ENCODE results near the gene KRT2.

KRT2 gene

DNA sequence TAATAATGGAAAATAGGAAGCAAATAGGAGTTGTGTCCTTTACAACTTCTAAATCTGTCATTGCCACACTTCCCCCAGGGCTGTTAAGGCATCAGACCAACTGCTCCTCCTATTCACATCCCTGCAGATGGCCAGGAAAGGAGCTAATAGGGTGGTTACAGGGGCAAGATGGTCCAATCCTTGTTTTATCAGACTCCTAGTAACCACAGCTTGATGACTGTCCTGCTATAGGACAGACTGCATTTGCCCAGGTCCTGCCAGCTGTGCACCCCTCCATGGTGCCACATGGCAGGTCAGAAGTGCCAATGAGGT, 10.9 kb upstream of the KRT2 start:
- DNase-seq, result no peak

DNA sequence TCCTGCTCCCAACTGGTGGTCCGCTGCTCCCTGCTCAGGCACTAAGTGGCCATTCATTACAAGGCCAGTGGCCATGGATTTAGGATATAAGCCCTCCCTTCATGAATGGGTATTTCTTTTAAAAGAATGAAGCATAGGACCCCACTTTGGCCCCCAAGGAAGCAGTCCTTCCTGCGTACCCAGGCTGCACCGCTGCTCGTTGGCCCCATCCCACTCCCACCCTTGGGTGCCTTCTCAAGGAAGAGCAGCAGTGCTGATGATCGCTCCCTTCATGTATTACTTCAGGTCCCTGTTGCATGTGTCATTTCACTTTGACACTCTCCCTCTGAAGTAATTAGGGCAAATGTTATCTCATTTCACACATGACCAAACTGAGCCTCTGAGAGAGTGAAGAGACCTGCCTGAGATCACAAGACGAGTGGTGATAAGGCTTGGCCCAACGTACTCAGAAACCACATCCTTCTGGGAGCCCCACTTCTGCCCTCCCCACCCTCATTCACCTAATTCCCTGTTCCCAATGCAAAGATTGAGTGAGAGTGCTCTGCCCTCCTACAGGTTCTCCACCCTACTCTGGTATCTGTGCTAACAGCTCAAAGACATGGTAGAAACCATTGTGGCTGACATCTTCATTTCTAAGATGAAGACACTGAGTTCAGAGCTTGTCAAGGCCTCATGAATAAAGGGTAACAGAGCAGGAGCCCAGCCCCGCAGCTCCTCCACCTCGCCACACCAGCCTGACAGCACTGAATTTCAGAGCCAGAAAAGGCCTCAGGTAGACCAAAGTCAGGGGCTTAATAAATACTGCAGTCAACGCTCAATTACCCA, 10.3 kb upstream of the KRT2 start:
- DNase-seq, result no peak

DNA sequence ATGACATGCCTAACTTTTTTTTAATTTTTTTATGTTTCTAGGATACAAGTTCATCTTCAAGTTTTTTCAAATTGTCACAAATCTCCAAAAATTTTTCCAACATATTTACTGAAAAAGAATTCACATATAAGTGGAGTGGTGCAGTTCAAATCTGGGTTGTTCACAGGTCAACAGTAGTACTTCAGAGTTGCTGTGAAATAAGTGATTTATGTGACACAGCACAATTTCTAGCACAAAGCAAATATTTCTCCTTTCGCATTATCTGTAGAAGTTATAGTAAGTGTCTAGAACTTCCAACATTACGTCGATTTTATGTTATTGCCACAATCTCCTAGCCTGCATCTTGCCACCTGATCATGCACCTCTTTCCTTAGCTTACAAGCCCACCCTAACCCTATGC, 9.7 kb upstream of the KRT2 start:
- no peak for DNase-seq

DNA sequence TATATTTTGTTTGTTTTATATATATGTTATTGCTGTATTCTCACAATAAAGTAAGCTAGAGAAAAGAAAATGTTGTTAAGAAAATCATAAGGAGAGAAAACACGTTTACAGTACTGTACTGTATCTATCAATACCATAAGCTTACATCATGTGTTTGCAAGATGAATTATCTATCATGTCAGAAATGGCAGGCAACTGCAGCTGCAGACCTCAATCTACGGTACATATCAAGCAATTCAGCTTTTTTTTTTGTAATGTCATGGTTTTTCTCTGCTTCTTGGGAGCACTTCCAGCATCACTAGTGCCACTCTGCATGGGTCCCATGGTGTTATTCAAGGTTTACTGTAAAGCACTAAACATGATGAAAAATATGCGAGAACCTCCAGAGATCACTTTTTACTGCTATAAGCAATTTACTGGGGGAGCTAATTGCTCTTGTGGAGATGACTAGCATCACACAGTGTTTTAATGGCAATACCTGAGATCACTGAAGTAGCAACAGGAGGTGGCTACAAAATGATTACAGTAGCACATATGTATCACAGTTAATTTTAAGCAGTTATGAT, 9.0 kb upstream of the KRT2 start:
- DNase-seq, result no peak

DNA sequence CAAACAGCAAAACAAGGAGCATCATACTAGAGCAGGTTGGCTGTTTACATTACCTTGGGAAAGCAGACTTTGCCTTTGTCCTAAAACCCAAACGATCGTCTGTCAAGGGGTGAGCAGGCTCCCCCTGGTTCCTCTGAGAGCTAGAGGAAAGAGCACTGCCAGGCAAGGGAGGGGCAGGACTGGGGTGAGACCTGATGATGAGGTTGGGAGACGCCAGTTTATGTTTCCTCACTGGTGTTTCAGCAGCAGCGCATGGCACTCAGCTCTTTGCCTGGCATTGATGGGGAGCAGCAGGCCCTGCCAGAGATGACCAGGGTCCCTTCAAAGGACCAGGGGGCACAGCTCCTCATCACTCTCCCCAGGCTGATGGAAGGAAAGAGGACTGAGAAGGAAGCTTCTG, 7.9 kb upstream of the KRT2 start:
- no peak for DNase-seq

DNA sequence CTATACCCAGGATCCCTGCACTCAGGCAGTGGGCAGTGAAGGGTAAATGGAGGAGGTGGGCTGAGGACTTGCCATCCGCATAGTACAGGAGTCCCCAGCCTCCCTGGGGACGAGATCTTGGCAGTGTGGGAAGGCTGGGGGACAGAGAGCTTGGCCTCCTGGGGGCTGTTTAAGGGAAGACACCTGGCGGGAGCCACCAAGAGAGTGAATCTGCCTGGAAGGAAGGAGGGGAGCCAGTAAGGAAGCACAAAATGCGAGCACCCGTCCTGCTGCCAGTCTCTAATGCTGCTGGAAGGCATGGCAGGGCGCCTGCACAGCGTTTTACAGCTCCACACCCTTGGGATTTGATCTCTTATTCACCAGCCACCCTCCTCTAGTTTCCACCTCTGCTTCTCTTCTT, 7.4 kb upstream of the KRT2 start:
- no peak for DNase-seq

DNA sequence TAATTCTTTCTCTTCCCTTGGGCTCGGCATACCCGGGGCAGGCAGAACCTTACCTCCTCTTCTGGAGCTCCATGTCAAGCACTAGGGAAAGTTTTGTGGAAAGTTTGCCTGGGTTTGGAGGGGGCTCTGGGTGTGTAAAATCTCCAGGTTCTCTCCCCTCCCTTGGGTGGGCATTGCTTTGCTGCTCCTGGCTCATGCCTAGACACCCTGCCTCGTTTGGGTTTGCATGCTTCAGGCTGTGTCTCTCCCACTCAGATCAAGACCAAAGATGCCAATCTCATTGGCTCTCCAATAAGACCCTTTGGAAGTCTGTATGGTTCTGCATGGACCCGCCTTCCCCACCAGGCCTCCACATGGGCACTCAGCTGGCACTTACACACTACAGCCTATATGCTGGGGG, 6.2 kb upstream of the KRT2 start:
- DNase-seq, result no peak

DNA sequence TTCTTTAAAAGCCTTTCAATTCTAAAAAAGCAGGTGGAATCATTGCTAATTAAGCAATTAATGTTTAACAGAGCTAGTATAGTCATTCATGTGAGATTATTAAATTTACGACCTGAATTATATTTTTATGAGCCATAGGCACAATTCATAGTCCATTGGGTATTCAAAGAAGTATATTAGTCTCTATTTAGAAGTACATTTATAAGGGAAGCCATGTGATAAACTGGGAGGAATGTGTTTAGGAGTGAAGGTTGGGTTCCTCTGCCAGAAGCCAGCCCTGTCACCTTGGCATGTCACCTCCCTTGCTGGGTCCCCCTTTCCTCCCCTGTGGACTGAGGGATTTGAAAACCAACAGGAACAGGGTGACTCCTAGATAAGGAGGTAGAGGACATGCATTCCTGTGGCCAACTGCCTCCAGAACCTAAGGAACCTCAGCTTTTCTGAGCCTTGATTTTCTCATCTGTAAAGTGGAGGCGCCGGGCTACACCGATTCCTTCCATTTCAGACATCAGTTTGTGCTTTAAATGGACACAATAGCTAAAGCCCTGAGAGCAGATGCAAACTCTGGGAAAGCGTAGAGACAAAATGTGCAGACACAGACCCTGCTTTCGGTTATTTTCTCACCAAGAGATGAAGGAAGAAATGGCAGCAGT, 5.4 kb upstream of the KRT2 start:
- DNase-seq, result no peak

DNA sequence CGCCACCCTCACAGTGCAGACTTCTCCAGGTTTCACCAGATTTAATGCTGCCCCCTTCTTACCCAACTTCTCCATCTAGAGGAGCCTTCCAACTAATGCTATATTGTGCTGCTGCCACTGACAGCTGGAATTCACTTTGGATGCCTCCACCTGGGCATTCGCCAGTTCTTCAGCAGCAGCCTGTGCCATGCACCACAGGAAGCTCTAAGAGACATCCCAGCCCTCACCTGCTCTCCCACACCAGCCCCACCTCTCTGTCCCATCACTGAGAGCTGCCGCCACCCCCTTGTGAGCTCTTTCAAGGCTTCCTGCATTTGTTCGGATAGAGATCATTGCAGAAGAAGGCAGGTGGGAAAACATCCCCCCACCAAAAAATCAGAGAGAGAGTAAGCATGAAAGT, 4.6 kb upstream of the KRT2 start:
- no peak for DNase-seq

DNA sequence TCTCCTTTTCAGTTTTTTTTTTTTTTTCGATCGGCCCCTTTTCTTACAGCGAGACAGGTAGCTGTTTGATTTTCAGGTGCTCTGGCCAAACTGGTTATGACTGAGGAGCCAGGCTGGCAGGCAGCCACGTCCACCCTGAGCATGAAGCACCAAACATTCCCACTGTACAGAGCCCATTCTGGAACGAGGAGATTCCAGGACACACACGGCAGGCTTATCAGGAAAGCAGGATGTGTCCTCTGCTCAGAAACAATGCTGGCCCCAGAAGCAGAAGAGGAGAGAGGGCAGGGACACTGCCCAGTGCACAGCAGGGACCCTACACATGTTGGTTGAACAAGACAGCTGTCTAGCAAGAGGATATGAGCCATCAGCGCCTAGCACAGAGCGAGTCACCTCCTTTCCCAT, 3.7 kb upstream of the KRT2 start:
- no peak for DNase-seq

DNA sequence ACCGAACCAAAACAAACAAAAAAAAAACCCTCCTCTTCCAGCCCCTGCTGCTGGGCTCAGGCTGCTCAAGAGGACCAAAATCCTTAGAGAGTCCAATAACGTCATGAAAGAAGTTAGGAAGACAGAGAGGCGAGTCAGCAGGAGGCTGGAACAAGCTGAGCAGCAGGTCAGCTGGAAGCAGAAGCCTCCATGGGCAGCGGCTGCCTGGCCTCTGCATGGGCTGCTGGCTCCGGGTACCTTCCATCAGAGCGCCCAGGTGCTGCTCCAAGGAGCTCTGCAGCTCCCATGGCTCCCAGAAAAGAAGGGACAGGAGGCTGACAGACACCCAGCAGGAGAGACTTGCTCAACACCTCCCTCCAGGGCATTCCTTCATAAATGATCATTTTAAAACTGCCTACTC, 3.2 kb upstream of the KRT2 start:
- no peak for DNase-seq

DNA sequence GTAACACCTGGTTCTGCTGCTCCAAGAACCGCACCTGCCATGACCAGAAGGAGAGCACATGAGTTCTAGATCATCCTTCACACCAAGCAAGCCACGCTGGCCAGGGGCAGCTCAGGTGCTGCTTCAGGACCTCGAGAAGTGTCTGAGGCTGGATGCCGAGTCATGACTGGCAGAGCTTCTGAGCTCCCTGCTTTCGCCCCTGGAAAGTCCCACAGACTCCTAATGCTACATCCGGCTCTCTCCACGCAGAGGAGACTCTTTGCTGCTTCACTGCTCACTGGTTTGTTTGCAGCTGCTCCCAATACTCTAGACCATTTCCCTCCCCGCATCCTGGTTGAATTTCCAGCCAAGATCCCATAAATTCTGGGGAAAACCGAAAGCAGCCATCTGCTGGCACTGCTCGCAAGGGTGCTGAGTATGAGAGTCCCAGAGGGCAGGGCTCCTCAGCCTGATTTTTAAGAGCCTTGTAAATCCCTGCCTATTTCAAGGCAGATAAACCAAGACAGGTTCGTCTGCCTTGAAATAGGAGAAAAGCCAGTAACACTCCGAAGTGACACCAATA, 1.4 kb downstream of the KRT2 start:
- no peak for DNase-seq

DNA sequence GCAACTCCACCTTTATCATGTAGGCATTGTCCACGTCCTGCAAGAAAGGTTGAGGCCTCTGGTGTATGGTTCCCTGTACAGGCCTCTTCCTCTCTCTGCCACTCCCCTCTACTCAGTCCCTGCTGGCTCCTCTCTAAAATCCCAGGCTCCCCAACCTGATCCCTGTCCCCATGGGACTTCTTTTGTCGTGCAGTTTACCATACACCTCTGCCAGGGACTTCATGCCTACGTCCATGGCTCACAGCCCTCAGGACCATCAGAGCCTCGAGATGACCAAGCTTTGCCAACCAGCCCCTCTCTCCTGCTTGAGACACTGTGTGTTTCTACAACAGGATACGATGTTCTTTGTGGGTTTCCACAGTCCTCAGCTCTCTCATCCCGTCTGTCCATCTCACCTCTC, 2.9 kb downstream of the KRT2 start:
- no peak for DNase-seq

DNA sequence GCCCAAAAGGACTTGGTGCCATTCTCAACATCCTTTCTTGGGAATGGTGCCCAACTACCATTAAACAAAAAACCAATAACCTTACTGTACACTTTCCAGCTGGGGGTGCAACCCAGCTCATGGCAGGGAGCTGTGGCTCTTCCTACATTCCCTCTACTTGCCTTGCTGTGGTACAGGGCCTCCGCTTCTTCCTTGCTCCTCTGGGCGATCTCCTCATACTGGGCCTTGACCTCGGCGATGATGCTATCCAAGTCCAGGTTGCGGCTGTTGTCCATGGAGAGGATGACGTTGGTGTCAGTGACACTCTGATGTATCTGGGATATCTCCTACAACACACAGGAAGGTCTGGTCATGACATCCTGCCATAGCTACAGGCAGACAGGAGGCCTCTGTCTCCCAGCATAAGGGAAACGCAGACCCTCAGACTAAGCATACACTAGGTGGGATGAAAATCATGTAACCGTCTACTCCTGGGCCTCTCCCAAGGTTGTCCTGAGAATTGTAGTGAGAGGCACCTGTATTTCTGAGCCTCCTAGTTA, 3.9 kb downstream of the KRT2 start:
- DNase-seq, result no peak

DNA sequence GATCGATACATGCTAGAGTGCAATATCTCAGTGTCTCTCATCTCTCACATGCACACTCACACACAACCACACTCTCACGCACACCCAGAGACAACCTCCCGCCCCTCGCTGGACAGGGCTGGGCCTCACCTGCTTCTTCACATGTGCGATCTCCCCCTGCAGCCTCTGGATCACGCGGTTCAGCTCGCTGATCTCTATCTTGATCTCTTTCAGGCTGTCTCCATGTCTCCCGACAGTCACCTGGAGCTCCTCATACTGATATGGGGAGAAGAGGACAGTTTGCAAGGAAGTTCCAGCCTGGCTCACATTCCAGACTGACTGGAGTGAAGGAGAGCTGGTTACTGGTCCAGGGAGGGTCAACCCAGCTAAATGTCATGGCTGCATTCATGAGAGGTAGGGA, 4.4 kb downstream of the KRT2 start:
- no peak for DNase-seq

DNA sequence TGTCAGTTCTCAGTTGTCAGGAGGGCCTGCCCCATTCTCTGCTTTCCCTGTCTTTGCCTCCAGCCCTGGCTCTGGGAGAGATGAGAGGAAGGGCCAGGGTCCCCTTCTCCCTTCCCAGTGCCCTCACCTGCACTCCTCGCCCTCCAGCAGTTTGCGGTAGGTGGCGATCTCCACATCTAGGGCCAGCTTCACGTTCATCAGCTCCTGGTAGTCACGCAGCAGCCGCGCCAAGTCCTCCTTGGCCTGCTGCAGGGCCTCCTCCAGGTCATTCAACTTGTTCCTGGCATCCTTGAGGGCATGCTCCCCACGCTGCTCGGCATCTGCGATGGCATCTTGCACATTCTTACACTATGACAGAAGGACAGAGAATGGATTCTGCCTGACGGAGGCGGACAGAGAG, 5.4 kb downstream of the KRT2 start:
- no peak for DNase-seq

DNA sequence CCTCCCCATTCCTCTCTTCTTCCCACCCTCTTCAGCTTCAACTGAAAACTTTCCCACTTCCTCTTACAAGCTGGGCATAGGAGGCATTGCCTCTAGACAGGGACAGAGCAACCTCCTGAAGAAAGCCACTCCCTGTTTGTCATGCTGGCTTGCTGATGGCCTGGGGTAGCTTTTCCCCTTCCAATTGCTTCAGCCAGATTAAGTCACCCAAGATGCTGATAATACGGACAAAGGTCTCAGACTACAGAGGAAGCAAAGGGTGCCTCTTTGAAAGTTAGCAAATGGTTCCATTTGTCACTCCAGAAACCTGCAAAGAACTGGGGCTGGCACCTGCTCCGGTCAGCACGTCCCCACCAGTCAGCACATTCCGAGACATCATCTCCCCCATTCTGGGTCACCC, 6.0 kb downstream of the KRT2 start:
- DNase-seq, result no peak

DNA sequence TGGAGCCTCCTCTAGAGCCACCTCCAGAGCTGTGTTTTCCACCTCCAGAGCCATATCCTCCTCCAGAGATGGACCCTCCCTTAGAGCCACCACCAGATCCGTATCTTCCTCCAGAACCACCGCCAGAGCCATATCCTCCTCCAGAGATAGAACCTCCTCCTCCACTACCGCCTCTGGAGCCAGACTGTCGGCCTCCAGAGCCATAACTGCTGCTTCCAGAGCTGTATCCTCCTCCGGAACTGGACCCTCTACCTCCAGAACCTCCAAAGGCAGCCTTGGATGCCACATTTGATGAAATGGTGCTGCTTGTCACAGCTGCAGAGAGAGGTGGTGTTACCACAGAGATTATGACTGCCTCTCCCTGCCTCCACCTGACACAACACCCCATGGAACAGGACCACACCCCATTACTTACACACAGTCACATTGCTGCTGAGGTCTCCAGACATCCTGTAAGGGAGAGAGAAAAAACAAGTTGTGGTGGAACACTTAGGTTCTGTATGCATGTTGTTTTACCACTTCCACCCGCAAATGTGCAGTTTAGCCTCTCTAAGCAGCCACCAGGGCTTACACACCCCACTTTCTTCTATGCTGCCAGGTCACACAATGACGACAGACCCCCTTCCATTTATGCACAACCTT, 6.8 kb downstream of the KRT2 start:
- DNase-seq, result no peak

DNA sequence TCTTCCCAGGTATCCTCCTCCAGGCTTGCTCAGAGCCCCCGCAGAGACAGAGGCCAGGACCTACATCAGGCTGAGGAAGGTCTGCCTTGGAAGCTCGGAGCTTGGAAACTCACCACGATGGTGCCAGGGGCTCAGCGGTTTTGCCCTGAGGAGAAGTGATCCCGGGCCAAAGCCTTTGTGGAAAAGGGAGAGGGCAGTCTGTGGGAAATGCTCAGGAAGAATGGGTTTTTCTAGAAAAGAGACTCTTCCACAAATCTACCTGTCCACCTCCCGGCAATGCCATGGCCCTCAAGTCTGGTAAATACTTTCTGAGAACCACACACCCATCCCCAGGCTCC, 8.0 kb downstream of the KRT2 start:
- no peak for DNase-seq

DNA sequence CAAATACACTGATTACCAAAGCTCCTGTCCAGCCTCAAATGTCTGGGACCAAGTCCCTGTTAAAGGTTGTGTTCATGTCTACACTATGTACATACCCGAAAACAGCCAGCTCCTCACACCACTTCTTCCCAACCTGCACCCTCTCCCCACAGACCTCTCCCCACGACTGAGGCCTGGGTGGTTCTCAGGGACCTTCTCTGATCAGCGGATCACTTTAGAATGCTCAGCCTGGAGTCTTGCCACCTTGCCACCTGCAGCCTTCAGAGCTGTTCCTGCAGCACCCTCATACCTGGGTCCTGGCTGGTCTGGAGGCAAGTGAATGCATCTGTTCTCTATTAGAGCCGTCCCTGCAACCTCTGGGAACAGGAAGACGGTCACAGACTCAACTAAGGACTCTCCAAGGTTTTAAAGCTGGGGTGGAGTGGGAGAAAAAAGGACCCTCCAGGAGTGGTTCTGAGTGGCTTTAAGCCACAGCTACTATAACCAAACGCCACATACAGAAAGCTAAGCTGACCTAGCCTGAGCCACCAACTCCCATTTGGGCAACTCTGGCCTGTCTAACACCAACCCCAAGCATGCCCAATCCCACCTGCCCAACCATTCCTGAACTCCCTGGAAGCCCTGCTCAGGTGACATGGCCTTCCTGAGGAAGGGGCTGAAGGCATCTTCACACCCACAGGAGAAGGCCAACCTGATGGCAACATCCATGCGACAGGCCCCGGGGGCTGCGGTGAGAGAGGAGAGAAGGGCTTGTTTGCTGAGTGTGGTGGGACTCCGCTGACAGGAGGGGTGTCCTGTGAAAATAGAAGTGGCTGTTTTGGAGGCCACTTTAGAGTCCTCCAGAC, 8.6 kb downstream of the KRT2 start:
- DNase-seq, result no peak

DNA sequence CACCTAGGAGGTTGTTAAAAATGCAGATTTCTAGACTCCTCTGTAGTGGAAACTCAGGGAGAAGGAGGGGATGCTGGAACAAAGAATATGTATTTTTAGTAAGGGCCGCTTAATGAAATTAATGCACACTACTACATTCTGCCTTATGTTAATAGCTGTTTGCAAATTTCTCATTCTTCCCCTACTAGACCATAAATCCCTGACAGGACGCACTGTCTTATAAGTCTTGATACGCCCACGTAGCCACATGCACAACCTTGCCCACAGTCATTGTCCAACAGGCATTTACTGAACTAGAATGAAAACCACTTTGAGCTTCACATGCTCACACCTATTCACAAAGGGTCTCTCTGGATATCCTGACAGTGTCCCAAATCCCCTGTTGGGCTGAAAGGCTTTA, 10.5 kb downstream of the KRT2 start:
- DNase-seq, result no peak

DNA sequence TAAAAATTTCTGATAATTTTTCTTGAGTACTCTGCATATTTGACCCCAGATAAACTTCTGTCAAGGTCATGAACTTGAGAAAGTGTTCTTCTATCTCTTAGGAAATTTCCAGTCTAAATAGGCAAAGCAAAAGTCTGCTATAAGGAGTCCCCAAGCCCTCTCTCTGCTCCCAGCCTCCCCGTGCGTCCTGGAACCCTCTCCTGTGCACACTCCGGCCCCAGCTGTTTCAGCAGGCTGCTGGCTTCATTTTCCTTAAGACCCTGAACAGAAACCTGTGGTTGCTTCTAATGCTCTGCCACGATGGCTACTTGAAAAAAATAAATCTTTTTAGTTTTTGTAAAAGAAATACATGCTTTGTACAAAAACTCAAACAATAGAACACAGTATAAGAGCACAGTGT, 14.7 kb downstream of the KRT2 start:
- no peak for DNase-seq

All from femur (tissue), 1 donor.